ENCODE results near the gene PRIM2.
"Not testable (repeated sequence)": the region's sequence is repeated elsewhere in the genome, so short reads cannot be mapped to it uniquely, and the experiment has no call there.

PRIM2 gene

GRCh38 chr6:57368965-57369731 is 51.7 kb downstream of the PRIM2 start:
- not testable (repeated sequence) for DNase-seq

DNA sequence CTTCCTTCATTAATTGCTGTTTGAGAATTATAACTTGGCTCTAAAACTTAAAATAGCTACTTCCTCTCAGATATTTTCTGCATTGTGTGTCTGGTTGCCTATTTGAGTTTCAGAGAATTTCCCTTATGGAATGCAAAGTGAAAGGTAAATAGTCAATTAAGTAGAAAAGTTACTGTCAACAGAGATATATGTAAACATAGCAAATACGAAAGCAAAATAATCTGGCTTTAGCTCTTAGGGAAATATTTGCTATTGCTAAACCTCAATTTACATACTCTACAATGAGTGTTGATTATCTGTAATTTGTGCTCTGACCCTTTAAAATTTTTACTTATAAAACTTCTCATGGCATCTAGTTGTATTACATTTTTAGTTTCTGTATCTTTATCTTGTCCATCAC is 54.3 kb downstream of the PRIM2 start:
- DNase-seq: not testable (repeated sequence)

DNA sequence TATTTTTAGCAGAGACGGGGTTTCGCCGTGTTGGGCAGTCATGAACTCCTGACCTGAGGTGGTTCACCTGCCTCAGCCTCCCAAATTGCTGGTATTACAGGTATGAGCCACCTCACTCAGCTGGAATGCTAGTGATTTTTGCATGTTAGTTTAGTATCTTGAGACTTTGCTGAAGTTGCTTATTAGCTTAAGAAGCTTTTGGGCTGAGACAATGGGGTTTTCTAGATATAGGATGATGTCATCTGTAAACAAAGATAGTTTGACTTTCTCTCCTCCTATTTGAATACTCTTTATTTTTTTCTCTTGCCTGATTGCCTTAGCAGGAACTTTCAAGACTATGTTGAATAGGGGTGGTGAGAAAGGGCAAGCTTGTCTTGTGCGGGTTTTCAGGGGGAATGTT is 57.3 kb downstream of the PRIM2 start:
- not testable (repeated sequence) for DNase-seq

DNA sequence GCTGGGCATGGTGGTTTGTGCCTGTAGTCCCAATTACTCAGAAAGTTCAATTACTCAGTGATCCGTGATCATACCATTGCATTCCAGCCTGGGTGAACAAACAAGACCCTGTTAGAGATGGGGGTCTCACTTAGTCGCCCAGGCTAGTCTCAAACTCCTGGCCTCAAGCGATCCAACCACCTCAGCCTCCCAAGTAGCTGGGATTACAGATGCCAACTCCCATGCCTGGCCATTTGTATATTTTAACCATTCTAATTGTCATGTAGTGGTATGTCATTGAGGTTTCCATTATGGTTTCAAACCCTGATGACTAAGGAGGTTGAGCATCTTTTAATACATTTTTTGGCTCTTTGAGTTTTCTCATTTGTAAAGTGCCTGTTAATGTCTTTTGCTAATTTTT is 58.7 kb downstream of the PRIM2 start:
- DNase-seq: not testable (repeated sequence)

GRCh38 chr6:57389038-57389592 is 71.7 kb downstream of the PRIM2 start:
- DNase-seq: not testable (repeated sequence)

DNA sequence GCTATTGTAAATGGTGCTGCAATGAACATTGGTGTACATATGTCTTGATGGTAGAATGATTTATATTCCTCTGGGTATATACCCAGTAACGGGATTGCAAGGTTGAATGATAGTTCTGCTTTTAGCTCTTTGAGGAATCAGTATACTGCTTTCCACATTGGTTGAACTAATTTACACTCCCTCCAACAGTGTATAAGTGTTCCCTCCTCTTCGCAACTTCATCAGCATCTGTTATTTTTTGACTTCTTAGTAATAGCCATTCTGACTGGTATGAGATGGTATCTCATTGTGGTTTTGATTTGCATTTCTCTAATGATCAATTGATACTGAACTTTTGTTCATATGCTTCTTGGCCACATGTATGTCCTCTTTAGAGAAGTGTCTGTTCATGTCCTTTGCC is 73.4 kb downstream of the PRIM2 start:
- not testable (repeated sequence) for DNase-seq

DNA sequence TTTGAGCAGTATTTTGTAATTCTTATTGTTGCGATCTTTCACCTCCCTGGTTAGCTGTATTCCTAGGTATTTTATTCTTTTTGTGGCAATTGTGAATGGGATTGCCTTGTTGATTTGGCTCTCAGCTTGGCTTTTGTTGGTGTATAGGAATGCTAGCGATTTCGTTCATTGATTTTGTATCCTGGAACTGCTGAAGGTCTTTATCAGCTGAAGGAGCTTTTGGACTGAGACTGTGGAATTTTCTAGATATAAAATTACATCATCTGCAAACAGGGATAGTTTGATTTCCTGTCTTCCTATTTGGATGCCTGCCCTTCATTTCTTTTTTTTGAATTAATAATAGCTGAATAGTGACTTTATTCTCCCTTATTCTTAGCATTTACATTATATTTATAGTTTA is 74.6 kb downstream of the PRIM2 start:
- not testable (repeated sequence) for DNase-seq

GRCh38 chr6:57419341-57419740 is 101.9 kb downstream of the PRIM2 start:
- DNase-seq: not testable (repeated sequence)

GRCh38 chr6:57421503-57421902 is 104.1 kb downstream of the PRIM2 start:
- no peak for DNase-seq

GRCh38 chr6:57423468-57423867 is 106.0 kb downstream of the PRIM2 start:
- no peak for DNase-seq

GRCh38 chr6:57431742-57432141 is 114.3 kb downstream of the PRIM2 start:
- DNase-seq: not testable (repeated sequence)

DNA sequence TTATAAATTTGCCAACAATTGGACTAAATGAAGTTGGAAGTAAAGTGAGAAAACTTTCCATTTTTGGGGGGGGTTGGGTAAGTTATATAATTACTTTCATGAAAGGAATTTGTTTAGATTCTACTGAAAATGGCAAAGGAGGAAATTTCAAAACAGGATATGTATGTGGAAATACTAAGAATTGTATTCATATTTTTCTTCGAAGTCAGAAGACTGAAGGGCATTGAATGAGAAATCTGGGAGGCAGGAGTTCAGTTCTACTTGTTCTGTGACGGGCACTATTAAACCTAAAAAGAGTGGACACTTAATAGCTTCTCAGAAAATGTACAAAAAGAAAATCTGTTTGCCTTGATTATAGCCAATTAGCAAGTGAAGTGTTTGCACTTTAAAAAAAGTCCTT is 114.7 kb downstream of the PRIM2 start:
- no peak for DNase-seq

GRCh38 chr6:57432919-57433684 is 115.7 kb downstream of the PRIM2 start:
- no peak for DNase-seq

GRCh38 chr6:57433790-57434189 is 116.4 kb downstream of the PRIM2 start:
- DNase-seq: not testable (repeated sequence)

- DNase-seq: no peak
These were observed 117.5 kb downstream of the PRIM2 start for GRCh38 chr6:57434944-57435343.

GRCh38 chr6:57435475-57436160 is 118.2 kb downstream of the PRIM2 start:
- no peak for DNase-seq

DNA sequence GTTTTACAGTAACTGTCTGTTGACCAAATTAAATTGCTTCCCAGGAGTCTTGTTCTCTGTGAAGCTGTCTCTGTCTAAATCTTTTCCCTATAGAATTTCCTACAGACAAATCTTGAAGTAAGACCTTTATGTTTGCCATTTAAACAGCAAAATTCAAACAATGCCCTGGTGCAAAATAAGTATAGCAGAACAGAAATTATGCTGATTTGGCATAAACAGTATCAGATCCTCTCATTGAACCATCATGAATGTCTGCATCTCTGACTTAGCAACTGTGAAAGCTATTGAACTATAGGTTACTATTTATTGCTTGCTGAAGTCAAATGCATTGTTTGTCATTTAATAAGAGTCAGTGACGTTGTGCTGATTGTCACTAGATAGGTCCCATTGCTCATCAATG is 123.3 kb downstream of the PRIM2 start:
- DNase-seq: not testable (repeated sequence)

DNA sequence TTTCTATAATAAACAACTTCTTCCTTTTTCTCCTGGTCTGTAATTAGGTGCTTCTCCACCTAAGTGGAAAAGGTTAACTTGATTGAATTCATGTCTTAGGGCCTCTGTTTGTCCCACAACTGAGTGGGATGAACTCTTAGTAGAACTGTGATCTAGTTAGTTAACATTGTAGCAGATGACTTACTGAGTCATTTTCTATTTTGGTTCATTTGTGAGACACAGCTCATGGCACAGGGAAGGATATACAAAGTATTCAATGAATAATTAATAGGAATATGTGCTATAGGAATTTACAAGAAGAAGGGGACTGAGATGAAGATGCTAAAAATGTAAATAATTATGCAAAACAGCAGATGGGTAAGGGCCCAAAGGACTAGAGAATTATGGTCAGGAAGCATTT is 124.7 kb downstream of the PRIM2 start:
- not testable (repeated sequence) for DNase-seq

DNA sequence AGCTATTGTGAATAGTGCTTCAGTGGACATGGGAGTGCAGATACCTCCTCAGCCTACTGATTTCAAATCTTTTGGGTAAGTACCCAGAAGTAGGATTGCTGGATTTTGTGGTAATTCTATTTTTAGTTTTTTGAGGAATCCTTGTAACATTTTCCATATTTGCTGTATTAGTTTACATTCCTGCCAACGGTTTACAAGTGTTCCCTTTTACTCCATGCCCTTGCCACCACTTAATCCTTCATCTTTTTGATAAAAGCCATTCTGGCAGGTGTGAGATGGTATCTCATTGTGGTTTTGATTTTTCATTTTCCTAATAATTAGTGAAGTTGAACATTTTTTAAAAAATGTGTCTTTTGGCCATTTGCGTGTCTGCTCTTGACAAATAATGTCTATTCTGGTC is 125.8 kb downstream of the PRIM2 start:
- DNase-seq: not testable (repeated sequence)

DNA sequence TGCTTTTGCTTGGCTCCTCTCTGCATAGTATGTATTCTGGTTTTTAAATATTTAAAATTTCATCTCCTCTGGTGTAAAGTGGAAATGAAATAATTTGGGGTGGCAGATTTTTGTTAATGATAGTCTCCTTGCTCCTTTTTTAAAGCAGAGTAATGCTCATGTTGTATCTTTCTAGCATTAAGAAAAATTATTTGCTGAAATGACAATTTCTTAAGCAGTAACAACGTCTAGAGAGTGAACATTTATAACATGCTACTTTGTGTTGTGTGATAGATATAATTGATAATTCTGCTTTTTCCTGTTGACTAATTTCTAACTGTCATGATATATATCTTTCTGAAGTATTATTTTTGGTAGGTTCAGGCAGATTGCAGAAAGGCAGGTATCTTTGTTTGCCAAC is 127.4 kb downstream of the PRIM2 start:
- not testable (repeated sequence) for DNase-seq

- not testable (repeated sequence) for DNase-seq
These were observed 127.9 kb downstream of the PRIM2 start for GRCh38 chr6:57445379-57445778.

DNA sequence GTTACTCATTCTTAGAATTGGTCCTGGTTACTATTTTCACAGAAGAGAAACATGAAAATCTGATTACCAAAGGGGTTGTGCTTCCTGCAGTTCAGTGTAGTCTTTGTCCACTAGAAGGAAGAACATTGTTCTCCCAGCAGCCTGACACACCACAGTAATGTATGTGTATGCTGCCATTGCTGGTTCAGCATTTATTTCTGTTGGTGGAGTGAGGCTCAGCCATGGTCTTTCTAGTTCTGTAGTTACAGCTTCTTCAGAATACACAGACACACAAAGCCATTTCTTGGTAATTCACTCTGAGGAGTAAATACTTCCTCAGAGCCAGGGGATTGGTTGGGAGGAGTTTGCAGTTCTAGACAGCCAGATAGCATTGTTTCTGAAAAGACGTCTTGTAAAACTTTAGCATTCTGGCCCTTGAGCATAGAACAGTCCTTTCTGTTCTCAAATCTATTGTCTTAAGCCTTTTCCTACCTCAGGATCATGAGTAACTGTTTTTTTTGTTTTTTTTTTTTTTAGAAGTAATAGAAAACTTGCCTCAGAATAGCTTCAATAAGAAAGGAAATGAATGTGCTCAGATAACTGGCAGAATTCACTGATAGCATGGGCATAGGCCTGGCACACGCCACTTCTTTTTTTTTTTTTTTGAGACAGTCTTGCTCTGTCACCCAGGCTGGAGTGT is 128.5 kb downstream of the PRIM2 start:
- not testable (repeated sequence) for DNase-seq

Measured in NCI-H2081 treated with DMSO at 0.1 percent for 48 hours (cell line).